A549 treated with Hydrocortisone at 1 μM for 4 hours (cell line): ENCODE measurements around the gene USP17L15. TPM values are rescaled to one million over a fixed set of nuclear protein-coding genes. Genes with fewer than 3 reads are reported as not detected.

Experiments
- total RNA-seq: library from RNA; stranded (reverse); fragments of 200-300 nt; extraction: Qiagen RNA extraction; gene quantifications from 5 replicates; pipeline ENCODE4 v1.2.3, GENCODE V29; 2022

The USP17L15 gene, protein sequence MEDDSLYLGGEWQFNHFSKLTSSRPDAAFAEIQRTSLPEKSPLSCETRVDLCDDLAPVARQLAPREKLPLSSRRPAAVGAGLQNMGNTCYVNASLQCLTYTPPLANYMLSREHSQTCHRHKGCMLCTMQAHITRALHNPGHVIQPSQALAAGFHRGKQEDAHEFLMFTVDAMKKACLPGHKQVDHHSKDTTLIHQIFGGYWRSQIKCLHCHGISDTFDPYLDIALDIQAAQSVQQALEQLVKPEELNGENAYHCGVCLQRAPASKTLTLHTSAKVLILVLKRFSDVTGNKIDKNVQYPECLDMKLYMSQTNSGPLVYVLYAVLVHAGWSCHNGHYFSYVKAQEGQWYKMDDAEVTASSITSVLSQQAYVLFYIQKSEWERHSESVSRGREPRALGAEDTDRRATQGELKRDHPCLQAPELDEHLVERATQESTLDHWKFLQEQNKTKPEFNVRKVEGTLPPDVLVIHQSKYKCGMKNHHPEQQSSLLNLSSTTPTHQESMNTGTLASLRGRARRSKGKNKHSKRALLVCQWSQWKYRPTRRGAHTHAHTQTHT
- total RNA-seq: not detected in 5 replicates

GRCh38 chr4:9234085-9234484 lies at the start of gene USP17L15:
TSS of gene USP17L15 (plus strand) at chr4:9234385. CDS start at chr4:9234385, 0 bp downstream.

GRCh38 chr4:9210357-9210756 lies 23.8 kb upstream of the USP17L15 start, which contains the start of gene USP17L10:
TSS of gene USP17L10 (plus strand) at chr4:9210657. CDS start at chr4:9210657, 0 bp downstream.

DNA sequence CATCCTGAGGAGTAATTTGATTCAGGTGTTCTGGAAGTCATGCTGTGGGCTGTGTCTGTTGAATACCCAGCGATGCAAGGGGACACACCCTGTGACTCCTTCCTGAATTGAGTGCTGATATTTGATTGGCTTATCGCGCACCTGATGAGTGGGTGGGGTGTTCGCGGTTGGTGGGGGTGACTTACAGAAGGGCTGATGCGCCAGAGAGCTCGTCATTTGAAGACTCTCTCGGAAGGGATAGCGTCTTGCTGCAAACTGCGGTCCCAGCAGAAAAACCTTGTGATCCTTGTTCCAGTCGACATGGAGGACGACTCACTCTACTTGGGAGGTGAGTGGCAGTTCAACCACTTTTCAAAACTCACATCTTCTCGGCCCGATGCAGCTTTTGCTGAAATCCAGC lies 19.1 kb upstream of the USP17L15 start, which contains the start of gene USP17L11:
Gene USP17L11, plus strand, starts transcription at position 301 of the 400 bp plus-strand sequence. Its CDS starts 0 bp downstream, at position 301.

GRCh38 chr4:9219852-9220251 lies 14.3 kb upstream of the USP17L15 start, which contains the start of gene USP17L12:
TSS of gene USP17L12 (plus strand) at chr4:9220152. CDS start at chr4:9220152, 0 bp downstream.

DNA sequence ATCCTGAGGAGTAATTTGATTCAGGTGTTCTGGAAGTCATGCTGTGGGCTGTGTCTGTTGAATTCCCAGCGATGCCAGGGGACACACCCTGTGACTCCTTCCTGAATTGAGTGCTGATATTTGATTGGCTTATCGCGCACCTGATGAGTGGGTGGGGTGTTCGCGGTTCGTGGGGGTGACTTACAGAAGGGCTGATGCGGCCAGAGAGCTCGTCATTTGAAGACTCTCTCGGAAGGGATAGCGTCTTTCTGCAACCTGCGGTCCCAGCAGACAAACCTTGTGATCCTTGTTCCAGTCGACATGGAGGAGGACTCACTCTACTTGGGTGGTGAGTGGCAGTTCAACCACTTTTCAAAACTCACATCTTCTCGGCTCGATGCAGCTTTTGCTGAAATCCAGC lies 9.6 kb upstream of the USP17L15 start, which contains the start of gene USP17L13:
Gene USP17L13, plus strand, starts transcription at position 301 of the 400 bp plus-strand sequence. Its CDS starts 0 bp downstream, at position 301.

DNA sequence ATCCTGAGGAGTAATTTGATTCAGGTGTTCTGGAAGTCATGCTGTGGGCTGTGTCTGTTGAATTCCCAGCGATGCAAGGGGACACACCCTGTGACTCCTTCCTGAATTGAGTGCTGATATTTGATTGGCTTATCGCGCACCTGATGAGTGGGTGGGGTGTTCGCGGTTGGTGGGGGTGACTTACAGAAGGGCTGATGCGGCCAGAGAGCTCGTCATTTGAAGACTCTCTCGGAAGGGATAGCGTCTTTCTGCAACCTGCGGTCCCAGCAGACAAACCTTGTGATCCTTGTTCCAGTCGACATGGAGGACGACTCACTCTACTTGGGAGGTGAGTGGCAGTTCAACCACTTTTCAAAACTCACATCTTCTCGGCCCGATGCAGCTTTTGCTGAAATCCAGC lies 9.4 kb downstream of the USP17L15 start, which contains the start of gene USP17L17:
Gene USP17L17, plus strand, starts transcription at position 301 of the 400 bp plus-strand sequence. Its CDS starts 0 bp downstream, at position 301.

GRCh38 chr4:9247953-9248680 lies 13.9 kb downstream of the USP17L15 start, which contains the start of gene USP17L18:
TSS of gene USP17L18 (plus strand) at chr4:9248630. CDS start at chr4:9248630, 0 bp downstream.

GRCh38 chr4:9253078-9253477 lies 18.9 kb downstream of the USP17L15 start, which contains the start of gene USP17L19:
TSS of gene USP17L19 (plus strand) at chr4:9253378. CDS start at chr4:9253378, 0 bp downstream.

DNA sequence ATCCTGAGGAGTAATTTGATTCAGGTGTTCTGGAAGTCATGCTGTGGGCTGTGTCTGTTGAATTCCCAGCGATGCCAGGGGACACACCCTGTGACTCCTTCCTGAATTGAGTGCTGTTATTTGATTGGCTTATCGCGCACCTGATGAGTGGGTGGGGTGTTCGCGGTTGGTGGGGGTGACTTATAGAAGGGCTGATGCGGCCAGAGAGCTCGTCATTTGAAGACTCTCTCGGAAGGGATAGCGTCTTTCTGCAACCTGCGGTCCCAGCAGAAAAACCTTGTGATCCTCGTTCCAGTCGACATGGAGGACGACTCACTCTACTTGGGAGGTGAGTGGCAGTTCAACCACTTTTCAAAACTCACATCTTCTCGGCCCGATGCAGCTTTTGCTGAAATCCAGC lies 23.6 kb downstream of the USP17L15 start, which contains the start of gene USP17L20:
Gene USP17L20, plus strand, starts transcription at position 301 of the 400 bp plus-strand sequence. Its CDS starts 0 bp downstream, at position 301.

DNA sequence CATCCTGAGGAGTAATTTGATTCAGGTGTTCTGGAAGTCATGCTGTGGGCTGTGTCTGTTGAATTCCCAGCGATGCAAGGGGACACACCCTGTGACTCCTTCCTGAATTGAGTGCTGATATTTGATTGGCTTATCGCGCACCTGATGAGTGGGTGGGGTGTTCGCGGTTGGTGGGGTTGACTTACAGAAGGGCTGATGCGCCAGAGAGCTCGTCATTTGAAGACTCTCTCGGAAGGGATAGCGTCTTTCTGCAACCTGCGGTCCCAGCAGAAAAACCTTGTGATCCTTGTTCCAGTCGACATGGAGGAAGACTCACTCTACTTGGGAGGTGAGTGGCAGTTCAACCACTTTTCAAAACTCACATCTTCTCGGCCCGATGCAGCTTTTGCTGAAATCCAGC lies 28.4 kb downstream of the USP17L15 start, which contains the start of gene USP17L21:
Gene USP17L21, plus strand, starts transcription at position 301 of the 400 bp plus-strand sequence. Its CDS starts 0 bp downstream, at position 301.

DNA sequence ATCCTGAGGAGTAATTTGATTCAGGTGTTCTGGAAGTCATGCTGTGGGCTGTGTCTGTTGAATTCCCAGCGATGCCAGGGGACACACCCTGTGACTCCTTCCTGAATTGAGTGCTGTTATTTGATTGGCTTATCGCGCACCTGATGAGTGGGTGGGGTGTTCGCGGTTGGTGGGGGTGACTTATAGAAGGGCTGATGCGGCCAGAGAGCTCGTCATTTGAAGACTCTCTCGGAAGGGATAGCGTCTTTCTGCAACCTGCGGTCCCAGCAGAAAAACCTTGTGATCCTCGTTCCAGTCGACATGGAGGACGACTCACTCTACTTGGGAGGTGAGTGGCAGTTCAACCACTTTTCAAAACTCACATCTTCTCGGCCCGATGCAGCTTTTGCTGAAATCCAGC lies 33.1 kb downstream of the USP17L15 start, which contains the start of gene USP17L22:
Gene USP17L22, plus strand, starts transcription at position 301 of the 400 bp plus-strand sequence. Its CDS starts 0 bp downstream, at position 301.

Other genes with a start within 250 kb of the USP17L15 start
- gene FAM90A26, start 64.0 kb upstream of the USP17L15 start, total RNA-seq: not detected in 5 replicates
- not detected in 5 replicates for gene USP17L10, start 23.7 kb upstream of the USP17L15 start, total RNA-seq
- not detected in 5 replicates for gene USP17L11, start 19.0 kb upstream of the USP17L15 start, total RNA-seq
- not detected in 5 replicates for gene USP17L12, start 14.2 kb upstream of the USP17L15 start, total RNA-seq
- gene USP17L13, start 9.5 kb upstream of the USP17L15 start, total RNA-seq: not detected in 5 replicates
- not detected in 5 replicates for gene USP17L17, start 9.5 kb downstream of the USP17L15 start, total RNA-seq
- gene USP17L18, start 14.2 kb downstream of the USP17L15 start, total RNA-seq: not detected in 5 replicates
- not detected in 5 replicates for gene USP17L19, start 19.0 kb downstream of the USP17L15 start, total RNA-seq
- not detected in 5 replicates for gene USP17L20, start 23.7 kb downstream of the USP17L15 start, total RNA-seq
- not detected in 5 replicates for gene USP17L21, start 28.5 kb downstream of the USP17L15 start, total RNA-seq
- gene USP17L22, start 33.2 kb downstream of the USP17L15 start, total RNA-seq: not detected in 5 replicates
- not detected in 5 replicates for gene USP17L24, start 90.8 kb downstream of the USP17L15 start, total RNA-seq
- gene USP17L25, start 95.5 kb downstream of the USP17L15 start, total RNA-seq: not detected in 5 replicates
- not detected in 5 replicates for gene USP17L26, start 100.3 kb downstream of the USP17L15 start, total RNA-seq
- not detected in 5 replicates for gene USP17L5, start 105.0 kb downstream of the USP17L15 start, total RNA-seq
- not detected in 5 replicates for gene USP17L27, start 109.8 kb downstream of the USP17L15 start, total RNA-seq
- gene USP17L28, start 114.5 kb downstream of the USP17L15 start, total RNA-seq: not detected in 5 replicates
- gene USP17L29, start 119.3 kb downstream of the USP17L15 start, total RNA-seq: not detected in 5 replicates
- gene USP17L30, start 128.7 kb downstream of the USP17L15 start, total RNA-seq: not detected in 5 replicates
- not detected in 5 replicates for gene DEFB131A, start 210.0 kb downstream of the USP17L15 start, total RNA-seq